WERI-Rb-1 (cell line): ENCODE data around the gene NPR3.

Experiments
- DNase-seq: peaks from one replicate; pipeline ENCODE4 v3.0.0-alpha.2; 2020
- H3K27ac ChIP-seq: fragments of 250-450 bp; sonication (Bioruptor Pico); 2 replicates; pipeline ENCODE4 v1.5.1; 2020; ENCODE audit warnings: mild to moderate bottlenecking, moderate library complexity
- H3K27me3 ChIP-seq: fragments of 250-450 bp; sonication (Bioruptor Pico); 2 replicates; pipeline ENCODE4 v1.5.1; 2021; ENCODE audit warnings: mild to moderate bottlenecking, low read depth, moderate library complexity; ENCODE audit not compliant: insufficient read depth, severe bottlenecking
- H3K36me3 ChIP-seq: fragments of 250-450 bp; sonication (Bioruptor Pico); 2 replicates; pipeline ENCODE4 v1.5.1; 2020; ENCODE audit warnings: mild to moderate bottlenecking, moderate library complexity
- H3K4me3 ChIP-seq: 2 replicates; pipeline ENCODE4 v1.5.1; 2011; ENCODE audit warnings: low read depth, mild to moderate bottlenecking, control low read depth, low read length
- H3K9me3 ChIP-seq: fragments of 250-450 bp; sonication (Bioruptor Pico); 2 replicates; pipeline ENCODE4 v1.5.1; 2021; ENCODE audit warnings: mild to moderate bottlenecking, moderate library complexity; ENCODE audit not compliant: severe bottlenecking
- CTCF ChIP-seq: IDR thresholded peaks from 2 replicates; pipeline ENCODE4 v1.5.1; 2011; ENCODE audit warnings: low read depth, mild to moderate bottlenecking, control low read depth, inconsistent platforms, low read length

Gene NPR3

GRCh38 chr5:32687499-32687831 is 23.7 kb upstream of the NPR3 start:
- H3K4me3 ChIP-seq, result no peak overlapping the region
- no peak overlapping the region for H3K27ac ChIP-seq
- H3K36me3 ChIP-seq, result no peaks in the 10 kb centered on the region
- H3K27me3 ChIP-seq, result peaks cover 53% of the 10 kb centered on the region
- no peak for TF ChIP-seq CTCF
- no peak for DNase-seq
- H3K9me3 ChIP-seq, result peaks cover 10% of the 10 kb centered on the region

- peak; percentile 46 for TF ChIP-seq CTCF
- no peaks in the 10 kb centered on the region for H3K36me3 ChIP-seq
- DNase-seq, result no peak
- H3K9me3 ChIP-seq, result no peaks in the 10 kb centered on the region
- no peak overlapping the region for H3K27ac ChIP-seq
- peaks cover 76% of the 10 kb centered on the region for H3K27me3 ChIP-seq
- H3K4me3 ChIP-seq, result no peak overlapping the region
Observed at GRCh38 chr5:32690153-32690552, 21.0 kb upstream of the NPR3 start.

- H3K27me3 ChIP-seq, result peaks cover 79% of the 10 kb centered on the region
- no peaks in the 10 kb centered on the region for H3K9me3 ChIP-seq
- no peak for TF ChIP-seq CTCF
- H3K4me3 ChIP-seq, result no peak overlapping the region
- no peaks in the 10 kb centered on the region for H3K36me3 ChIP-seq
- DNase-seq, result no peak
- no peak overlapping the region for H3K27ac ChIP-seq
Observed at GRCh38 chr5:32690666-32691065, 20.5 kb upstream of the NPR3 start.

- Histone ChIP-seq H3K9me3 (no peaks in the 10 kb centered on the region), H3K27me3 (peaks cover 83% of the 10 kb centered on the region), H3K27ac (no peak overlapping the region), H3K4me3 (no peak overlapping the region), H3K36me3 (no peaks in the 10 kb centered on the region)
- no peak for DNase-seq
- no peak for TF ChIP-seq CTCF
Observed at GRCh38 chr5:32692036-32692746, 18.9 kb upstream of the NPR3 start.

GRCh38 chr5:32703957-32704356 is 7.2 kb upstream of the NPR3 start:
- Histone ChIP-seq H3K36me3 (no peaks in the 10 kb centered on the region), H3K27ac (no peak overlapping the region), H3K9me3 (no peaks in the 10 kb centered on the region), H3K27me3 (peaks cover 59% of the 10 kb centered on the region), H3K4me3 (no peak overlapping the region)
- DNase-seq, result no peak
- no peak for TF ChIP-seq CTCF

GRCh38 chr5:32707418-32707997 is 3.6 kb upstream of the NPR3 start:
- peaks cover 11% of the 10 kb centered on the region for H3K9me3 ChIP-seq
- DNase-seq, result no peak
- TF ChIP-seq CTCF, result no peak

More at GRCh38 chr5:32707418-32707997, 3.6 kb upstream of the NPR3 start:
- H3K36me3 ChIP-seq, result no peaks in the 10 kb centered on the region
- H3K4me3 ChIP-seq, result no peak overlapping the region
- peaks cover 87% of the 10 kb centered on the region for H3K27me3 ChIP-seq
- H3K27ac ChIP-seq, result no peak overlapping the region
